Medulla oblongata (tissue), 1 donor: Measurements from ENCODE around the gene NRM.
"Not testable (repeated sequence)": the region's sequence is repeated elsewhere in the genome, so short reads cannot be mapped to it uniquely, and the experiment has no call there.

Source experiments
- DNase-seq: peaks from one replicate; pipeline ENCODE4 v3.0.0-alpha.2; 2015; ENCODE audit errors: extremely low spot score

NRM gene

GRCh38 chr6:30670760-30671527, 19.8 kb downstream of the NRM start:
- no peak for DNase-seq

DNA sequence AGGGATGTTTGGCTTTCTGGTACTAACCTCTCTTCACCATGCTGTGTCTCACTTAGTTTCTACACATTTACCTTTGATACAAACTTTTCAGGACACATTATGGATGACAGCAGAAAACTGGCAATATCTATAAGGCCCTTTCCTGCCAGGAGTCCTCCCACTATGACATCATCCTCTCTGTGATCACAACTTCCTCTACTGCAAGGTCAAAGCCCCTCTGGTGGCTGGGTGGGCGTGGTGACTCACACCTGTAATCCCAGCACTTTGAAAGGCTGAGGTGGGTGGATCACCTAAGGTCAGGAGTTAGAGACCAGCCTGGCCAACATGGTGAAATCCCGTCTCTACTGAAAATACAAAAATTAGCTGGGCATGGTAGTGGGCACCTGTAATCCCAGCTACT, 24.5 kb downstream of the NRM start:
- DNase-seq, result not testable (repeated sequence)

DNA sequence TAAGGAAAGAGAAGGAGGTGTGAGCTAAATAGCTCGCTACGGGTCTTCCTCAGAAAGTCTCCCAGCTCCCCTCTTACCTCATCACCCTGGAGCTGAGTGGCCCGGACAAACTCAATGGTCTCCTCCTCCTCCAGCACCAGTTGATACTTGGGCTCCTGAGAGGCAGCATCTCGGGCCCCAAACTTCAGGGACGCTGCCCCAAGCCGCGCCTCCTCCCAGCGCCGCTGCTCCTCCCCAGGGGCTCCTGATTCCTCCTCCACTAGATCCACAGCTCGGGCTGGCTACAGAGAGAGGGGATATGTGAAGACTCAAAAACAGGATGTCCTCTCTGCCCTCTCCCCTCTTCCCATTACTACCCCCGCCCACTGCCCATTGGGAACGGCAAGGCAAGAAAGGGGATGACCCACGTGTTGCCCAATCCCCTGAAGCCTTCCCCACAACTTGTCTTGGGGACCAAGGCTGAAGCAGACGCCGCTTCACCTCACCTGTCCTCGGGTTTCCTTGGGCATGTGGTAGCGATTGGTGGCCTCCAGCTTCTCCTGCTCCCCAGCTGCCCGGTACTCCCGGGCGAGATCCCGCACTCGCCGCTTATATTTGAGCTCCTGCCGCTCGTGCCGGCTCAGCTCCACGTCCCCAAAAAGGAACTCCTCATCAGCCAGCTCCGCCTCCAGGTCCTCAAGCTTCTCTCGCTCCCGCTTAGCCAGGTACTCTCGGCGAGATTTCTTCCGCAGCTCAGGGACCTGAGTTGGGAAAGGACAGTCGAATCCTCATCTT, 25.6 kb downstream of the NRM start:
- no peak for DNase-seq

GRCh38 chr6:30657922-30658321, 32.9 kb downstream of the NRM start:
- not testable (repeated sequence) for DNase-seq

GRCh38 chr6:30657454-30657853, 33.3 kb downstream of the NRM start:
- no peak for DNase-seq

GRCh38 chr6:30656513-30656912, 34.3 kb downstream of the NRM start:
- DNase-seq, result no peak

DNA sequence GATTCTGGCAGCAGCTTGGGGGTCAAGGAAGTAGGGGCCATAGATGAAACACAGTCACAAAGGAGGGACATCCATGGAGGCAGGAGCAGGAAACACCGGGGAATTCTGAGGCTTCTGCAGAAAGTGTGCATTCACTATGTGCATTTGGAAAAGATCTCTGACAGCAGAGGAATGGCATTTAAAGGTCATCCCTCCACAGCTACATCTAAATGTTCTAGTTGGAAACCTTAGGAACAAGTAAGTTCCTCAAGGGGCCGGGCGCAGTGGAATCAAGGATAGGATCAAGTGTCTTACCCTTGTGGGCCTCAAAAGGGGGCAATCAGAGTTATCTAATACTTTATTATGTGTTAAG, 35.1 kb downstream of the NRM start:
- DNase-seq, result no peak

DNA sequence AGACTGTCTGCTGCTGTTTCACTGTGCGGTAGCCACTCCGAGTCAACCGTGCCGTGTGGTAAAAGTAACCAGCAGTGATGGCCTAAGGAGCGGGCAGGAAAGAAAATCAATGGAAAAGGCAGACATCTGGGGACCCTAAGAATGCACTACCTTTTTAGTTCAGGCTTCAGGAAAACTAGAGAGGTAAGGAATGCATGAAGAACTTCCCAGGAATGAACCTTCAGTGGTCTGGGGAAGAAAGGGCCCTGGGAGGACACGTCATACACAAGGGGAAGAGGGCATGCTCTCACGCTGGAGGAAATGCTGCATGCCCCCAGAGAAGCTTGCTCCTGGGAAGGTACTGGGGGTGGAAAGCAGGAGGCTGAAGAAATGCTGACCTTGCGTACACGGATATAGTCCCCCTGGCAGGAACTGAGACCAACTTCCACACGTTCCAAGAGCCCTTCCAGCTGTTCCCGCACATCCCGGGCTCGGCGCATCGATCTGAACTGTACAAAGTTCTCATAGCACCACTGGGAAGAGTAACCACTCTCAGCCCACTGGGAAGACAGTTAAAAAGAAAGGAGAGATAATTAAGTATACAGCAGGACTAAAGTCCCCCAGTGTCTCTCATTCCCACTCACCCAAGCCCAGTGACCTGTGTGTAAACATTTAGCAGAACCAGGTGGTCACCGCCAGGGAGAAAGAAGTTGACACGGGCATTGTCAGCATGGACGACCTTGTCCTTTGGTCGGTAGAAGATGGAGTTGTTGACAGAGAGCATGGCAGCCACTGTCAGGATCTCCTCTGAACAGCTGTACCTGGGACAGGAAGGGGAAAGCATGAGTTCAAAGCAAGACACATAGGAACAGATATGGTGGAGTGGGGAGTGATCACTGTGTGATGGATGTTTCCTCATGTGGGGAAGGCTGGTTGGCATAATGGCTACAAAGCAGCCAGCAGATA, 35.7 kb downstream of the NRM start:
- DNase-seq, result no peak

DNA sequence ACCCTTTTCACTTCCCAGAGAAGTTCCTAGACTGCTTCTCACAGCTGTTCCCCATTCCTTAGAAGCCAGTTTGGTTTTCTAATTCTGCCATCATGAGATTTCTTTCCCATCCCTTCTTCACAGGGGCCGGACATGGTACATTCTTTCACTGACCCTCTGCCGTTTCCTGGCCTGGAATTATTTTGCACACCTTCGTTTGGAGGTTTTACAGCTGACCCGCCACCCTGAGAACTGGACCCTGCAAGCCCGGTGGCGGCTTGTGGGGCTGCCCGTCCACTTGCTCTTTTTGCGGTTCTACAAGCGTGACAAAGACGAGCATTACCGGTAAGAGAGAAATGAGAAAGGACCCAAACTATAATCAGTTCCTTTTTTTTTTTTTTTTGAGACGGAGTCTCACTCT, 39.6 kb downstream of the NRM start:
- no peak for DNase-seq

DNA sequence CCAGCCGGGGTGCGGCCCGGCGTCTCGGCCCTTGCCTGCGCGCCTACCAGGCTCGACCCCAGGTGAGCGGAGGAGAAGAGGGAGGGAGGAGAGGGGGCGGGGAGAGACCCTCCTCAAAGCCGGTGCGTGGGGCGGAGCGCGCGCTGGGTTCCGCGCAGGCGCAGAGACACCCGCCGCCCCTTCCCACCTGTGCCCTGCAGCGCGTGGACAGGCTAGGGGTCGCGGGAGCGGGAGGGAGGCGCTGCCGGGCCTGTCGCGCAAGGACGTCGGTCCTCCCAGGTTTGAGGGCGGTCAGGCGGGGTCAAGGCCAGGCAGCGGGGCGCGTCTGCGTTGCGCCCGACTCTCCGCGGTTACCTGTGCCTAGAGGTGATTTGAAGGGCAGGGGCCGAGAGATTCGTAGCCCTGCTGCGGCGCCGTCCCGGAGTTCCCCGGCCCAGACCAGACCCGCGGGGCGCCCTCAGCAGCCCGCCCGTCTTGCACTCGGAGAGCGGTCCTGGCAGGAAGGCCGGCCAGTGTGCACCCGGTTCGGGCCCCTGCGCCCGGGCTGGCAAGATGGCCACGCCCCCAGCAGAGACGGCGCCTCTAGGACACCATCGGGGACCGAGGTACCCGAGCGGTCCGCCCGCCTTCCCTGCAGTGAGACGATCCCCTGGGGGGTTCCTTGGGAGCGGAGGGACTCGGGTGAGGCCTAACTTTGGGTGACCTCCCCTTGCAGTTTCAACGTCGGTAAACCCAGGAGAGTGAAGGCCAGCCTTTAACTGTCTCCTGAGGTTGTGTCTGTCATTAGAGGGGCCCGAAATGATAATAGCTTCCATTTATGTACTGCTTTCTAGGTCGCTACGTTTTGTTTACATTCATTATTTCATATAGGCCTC, 43.3 kb downstream of the NRM start:
- DNase-seq, result peak; percentile 69

DNA sequence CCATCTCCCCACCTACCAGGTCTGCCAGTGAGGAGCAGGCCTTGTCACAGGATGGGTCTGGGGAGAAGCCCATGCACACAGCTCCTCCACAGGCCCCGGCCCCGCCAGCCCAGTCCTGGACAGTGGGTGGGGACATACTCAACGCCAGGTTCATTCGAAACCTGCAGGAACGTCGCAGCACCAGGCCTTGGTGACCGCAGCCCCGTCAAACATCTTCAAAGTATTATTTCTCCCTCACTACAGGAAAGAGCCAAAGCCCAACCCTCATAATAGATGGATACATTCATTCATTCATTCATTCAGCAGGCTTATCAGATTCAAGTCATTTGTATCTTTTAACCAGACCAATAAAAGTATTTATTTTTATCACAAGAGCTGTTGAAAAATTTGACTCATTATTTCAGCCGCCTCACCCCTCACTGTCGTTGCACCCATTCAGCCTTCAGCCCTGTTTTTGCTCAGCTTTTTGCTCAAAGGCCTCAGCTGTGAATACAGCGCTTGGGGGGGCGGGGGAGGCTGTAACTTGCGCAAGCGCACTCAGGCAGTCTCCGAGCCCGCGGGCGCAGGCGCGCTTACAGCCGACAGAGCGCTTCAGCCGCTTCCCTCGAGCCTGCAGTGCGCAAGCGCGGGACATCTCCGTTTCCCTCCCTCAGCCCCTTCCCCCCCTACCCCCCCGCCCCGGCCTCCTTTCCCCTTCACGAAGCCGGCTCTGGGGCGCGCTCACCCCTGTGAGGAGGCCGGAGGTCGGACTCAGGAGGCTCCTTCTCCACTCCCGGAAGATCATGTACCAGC, 44.1 kb downstream of the NRM start, which contains the start of gene C6orf136:
Gene C6orf136, plus strand, starts transcription at position 684 of the 792 bp plus-strand sequence. Its CDS starts 99 bp downstream, at position 783.
- peak; percentile 95 for DNase-seq

DNA sequence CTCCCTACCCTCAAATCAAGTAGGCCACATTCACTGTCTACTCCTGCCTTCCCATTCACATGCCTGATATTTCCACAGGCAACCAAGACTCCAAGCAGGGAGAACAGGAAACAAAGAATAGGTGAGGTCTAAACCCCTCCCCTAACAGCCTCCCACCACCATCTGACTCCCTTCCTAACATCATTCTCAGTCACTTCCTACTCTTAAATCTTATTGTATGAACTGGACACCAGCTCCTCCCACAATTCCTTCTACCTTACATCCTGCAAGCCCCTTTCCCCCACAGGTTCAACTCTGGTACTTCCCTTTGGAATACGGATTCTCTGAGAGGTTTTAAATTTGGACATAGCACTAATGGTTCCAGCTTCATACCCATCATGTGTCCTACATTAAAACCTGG, 44.8 kb downstream of the NRM start:
- no peak for DNase-seq

DNA sequence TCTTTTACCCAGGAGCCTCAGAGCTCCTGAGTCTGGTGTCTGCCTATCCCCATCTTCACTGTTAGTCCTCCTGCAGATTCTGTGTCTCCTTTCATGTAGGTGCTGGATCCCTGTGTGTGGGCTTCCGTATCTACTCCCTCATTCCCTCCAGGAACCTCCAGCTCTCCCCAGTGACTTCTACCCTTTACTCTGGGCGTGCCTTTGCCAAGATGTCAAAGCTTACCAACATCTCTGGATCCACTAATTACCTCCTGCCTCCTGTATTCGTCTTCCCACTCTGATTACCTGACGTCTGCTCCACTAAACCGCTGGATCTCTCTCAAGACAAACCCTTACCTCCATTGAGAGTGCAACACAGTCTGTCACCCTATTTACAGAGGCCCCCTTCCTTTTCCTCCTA, 46.0 kb downstream of the NRM start:
- no peak for DNase-seq

- DNase-seq, result no peak
Observed at GRCh38 chr6:30643656-30644055, 47.1 kb downstream of the NRM start.

DNA sequence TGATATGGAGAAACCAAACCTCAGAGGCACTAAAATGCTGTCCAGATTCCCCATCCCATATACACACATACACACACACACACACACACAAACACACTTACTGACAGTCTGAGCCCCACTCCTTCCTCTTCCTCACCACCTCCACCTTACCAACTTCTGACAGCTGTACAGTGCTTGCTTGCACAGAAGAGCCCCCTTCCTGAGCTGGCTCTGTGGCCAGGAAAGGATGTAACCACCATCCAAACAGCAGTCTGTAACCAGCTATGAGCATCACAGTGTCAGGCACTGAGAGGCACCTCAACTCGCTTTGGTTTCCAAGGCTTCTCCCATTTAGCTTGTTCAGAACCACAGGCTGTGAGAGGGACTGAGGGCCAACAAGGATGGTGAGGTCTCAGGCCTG, 49.7 kb downstream of the NRM start:
- no peak for DNase-seq

- DNase-seq, result no peak
Observed at GRCh38 chr6:30640481-30640880, 50.3 kb downstream of the NRM start.
